Gastrocnemius medialis (tissue), 4 donors: Measurements from ENCODE around the gene MLPH.

ENCODE experiments used
- POLR2A ChIP-seq, 2 donors: fragments of 450-650 bp; IDR thresholded peaks; one replicate each; pipeline ENCODE4 v1.6.1; 2017; ENCODE audit warnings: antibody characterized with exemption in 2 of 2, mild to moderate bottlenecking in 2 of 2, moderate library complexity in 2 of 2
- TF ChIP-seq, protein P1 (sequence below), 5 experiments: fragments of 450-650 bp in 3 of 5; fragments of 200-600 bp in 2 of 5; sonication (generic) in 2 of 5; IDR thresholded peaks in 4 of 5; conservative IDR thresholded peaks in 1 of 5; 1 replicate in 4 of 5; 2 replicates in 1 of 5; pipeline ENCODE4 v1.5.1; 2016 to 2019; ENCODE audit warnings: antibody characterized with exemption in 5 of 5, mild to moderate bottlenecking in 3 of 5, moderate library complexity in 3 of 5

DNA sequence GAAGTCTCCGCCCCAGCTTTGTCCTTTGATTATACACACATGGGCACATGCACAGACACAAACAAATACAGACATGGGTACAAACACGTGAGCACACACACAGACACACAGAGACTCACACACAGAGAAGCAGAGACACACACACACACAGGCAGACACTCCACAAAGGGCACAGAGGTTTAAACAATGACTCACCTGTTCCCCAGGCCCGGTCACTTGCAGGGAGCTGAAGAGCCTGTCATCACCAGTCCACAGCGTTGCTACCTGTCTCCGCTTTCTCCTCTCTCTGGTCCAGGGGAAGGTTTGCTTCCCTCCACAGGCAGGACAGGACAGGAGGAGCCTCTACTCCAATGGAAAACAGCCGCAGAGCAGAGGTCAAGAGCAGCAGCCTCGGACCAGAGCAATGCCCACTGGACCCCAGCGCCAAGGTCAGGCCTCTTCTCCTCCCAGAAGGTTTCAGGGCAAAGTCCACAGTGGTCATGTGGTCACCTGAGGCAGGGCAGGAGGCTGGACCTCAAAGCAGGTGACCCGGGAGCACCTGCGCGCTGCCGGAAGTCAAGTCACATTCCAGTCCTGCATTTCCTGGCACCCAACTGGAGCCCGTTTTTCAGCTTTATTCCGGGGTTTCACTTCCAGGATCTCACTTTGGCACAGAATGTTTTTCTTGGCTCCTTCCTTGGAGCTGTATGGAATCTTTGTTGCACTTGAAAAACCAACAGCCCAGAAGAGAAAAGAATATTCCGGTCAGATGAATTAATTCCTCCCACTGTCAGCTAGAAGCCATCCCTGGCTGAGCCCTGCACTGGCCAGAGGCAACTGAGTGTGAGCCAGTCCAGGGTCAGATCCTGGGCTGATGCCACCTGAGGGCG, 103.5 kb downstream of the MLPH start, which contains the start of gene RAB17:
- TF ChIP-seq, protein P1, sequence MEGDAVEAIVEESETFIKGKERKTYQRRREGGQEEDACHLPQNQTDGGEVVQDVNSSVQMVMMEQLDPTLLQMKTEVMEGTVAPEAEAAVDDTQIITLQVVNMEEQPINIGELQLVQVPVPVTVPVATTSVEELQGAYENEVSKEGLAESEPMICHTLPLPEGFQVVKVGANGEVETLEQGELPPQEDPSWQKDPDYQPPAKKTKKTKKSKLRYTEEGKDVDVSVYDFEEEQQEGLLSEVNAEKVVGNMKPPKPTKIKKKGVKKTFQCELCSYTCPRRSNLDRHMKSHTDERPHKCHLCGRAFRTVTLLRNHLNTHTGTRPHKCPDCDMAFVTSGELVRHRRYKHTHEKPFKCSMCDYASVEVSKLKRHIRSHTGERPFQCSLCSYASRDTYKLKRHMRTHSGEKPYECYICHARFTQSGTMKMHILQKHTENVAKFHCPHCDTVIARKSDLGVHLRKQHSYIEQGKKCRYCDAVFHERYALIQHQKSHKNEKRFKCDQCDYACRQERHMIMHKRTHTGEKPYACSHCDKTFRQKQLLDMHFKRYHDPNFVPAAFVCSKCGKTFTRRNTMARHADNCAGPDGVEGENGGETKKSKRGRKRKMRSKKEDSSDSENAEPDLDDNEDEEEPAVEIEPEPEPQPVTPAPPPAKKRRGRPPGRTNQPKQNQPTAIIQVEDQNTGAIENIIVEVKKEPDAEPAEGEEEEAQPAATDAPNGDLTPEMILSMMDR (IDR thresholded peaks at IDR 0.05 in 4 of 5, conservative IDR thresholded peaks at IDR 0.05 in 1 of 5), result no peak
- TF ChIP-seq POLR2A (IDR thresholded peaks at IDR 0.05), result no peak
